ENCODE results near the gene ZFP91.
A peak's percentile ranks its signal among the peaks of the same experiment; 100 is the strongest.
"Not testable (repeated sequence)": the region's sequence is repeated elsewhere in the genome, so short reads cannot be mapped to it uniquely, and the experiment has no call there.

Gene ZFP91

DNA sequence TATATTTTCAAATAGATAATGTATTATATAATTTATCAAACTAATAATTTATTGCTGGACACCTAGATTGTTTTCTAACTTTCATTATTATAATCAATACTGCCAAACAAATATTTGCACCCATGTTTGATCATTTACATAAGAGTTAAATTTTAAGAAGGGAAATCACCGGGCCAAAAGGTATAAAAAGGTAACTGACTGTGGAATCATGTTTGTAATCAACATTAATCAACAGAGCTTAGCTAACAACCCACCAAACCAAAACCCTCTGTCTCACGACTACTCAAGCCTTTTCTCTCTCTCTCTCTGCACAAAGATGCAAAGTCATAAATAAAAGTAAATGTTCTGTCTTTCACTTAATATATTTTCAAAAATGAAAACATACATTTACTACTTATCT lies 18.0 kb upstream of the ZFP91 start:
- TF ChIP-seq ARNT (IDR thresholded peaks at IDR 0.05), result no peak
- no peak for TF ChIP-seq LEF1 (IDR thresholded peaks at IDR 0.05; ENCODE audit: borderline replicate concordance)
- no peak for TF ChIP-seq HDGF (IDR thresholded peaks at IDR 0.05; ENCODE audit: borderline replicate concordance)
- TF ChIP-seq ELF4 (IDR thresholded peaks at IDR 0.05), result no peak
- no peak for TF ChIP-seq L3MBTL2 (conservative IDR thresholded peaks at IDR 0.05)
- no peak for TF ChIP-seq BHLHE40 (IDR thresholded peaks at IDR 0.05; ENCODE audit: borderline replicate concordance)
- no peak for TF ChIP-seq FOXK2 (IDR thresholded peaks at IDR 0.05)
- TF ChIP-seq SP1 (IDR thresholded peaks at IDR 0.05), result no peak
- TF ChIP-seq, protein P1, sequence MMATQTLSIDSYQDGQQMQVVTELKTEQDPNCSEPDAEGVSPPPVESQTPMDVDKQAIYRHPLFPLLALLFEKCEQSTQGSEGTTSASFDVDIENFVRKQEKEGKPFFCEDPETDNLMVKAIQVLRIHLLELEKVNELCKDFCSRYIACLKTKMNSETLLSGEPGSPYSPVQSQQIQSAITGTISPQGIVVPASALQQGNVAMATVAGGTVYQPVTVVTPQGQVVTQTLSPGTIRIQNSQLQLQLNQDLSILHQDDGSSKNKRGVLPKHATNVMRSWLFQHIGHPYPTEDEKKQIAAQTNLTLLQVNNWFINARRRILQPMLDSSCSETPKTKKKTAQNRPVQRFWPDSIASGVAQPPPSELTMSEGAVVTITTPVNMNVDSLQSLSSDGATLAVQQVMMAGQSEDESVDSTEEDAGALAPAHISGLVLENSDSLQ (IDR thresholded peaks at IDR 0.05), result no peak
- no peak for TF ChIP-seq TARDBP (IDR thresholded peaks at IDR 0.05)
- no peak for TF ChIP-seq CTBP1 (IDR thresholded peaks at IDR 0.05; ENCODE audit: borderline replicate concordance)
- no peak for TF ChIP-seq FOXA1 (IDR thresholded peaks at IDR 0.05)
- TF ChIP-seq NFRKB (IDR thresholded peaks at IDR 0.05), result no peak
- TF ChIP-seq SUZ12 (IDR thresholded peaks at IDR 0.05), result no peak
- no peak for TF ChIP-seq ZNF384 (IDR thresholded peaks at IDR 0.05)
- TF ChIP-seq FOXM1 (IDR thresholded peaks at IDR 0.05; ENCODE audit: borderline replicate concordance), result no peak
- ChIA-PET CTCF (no interaction called here), POLR2A (no interaction called here)
- no peak for DNase-seq (ENCODE audit: extremely low spot score)

DNA sequence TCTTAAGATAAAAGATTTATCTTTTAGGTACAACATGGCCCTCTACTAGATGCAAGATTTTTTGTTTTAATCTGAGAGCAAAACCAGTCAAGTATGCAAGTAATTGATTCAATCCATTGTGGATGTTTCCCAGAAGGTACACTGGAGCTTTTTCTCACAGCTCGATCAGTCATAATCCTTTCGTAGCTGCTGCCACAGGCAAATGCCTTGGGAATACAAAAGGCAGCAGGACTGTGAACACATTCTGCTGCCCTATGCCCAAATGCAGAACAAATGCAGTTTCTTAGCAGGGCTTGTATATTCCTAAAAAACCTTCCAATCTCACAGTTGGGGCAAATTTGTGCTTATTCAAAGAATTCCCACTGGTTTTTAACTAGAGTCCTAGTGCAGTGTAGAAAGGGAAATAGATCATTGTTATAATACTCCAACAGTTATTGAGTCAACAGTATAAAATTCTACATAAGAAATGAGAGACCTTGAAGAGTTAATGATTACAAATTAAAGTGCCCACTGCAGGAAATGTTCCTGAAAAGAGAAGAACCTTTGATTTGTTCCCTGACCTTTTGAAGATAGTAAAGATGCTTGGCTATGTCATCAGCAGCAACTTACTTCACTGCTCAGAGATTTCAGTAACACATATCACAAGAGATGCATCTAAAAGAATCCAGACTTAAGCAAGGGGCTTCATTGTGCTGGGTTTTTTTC lies 17.3 kb upstream of the ZFP91 start:
- POLR2A ChIA-PET, result no interaction called here
- no peak for DNase-seq (ENCODE audit: extremely low spot score)
- CTCF ChIA-PET, result interaction anchor here (1.7 kb wide), 1 partner anchor 16 kb away, joined by 5 read pairs; no protein-coding TSS in a partner anchor
- TF ChIP-seq FOXK2 (IDR thresholded peaks at IDR 0.05) (no peak), FOXA1 (IDR thresholded peaks at IDR 0.05) (no peak), L3MBTL2 (conservative IDR thresholded peaks at IDR 0.05) (no peak), TARDBP (IDR thresholded peaks at IDR 0.05) (no peak), SUZ12 (IDR thresholded peaks at IDR 0.05) (no peak), CTBP1 (IDR thresholded peaks at IDR 0.05; ENCODE audit: borderline replicate concordance) (no peak), FOXM1 (IDR thresholded peaks at IDR 0.05; ENCODE audit: borderline replicate concordance) (no peak), BHLHE40 (IDR thresholded peaks at IDR 0.05; ENCODE audit: borderline replicate concordance) (no peak), LEF1 (IDR thresholded peaks at IDR 0.05; ENCODE audit: borderline replicate concordance) (no peak), ZNF384 (IDR thresholded peaks at IDR 0.05) (no peak), ELF4 (IDR thresholded peaks at IDR 0.05) (no peak), ARNT (IDR thresholded peaks at IDR 0.05) (no peak), SP1 (IDR thresholded peaks at IDR 0.05) (no peak), NFRKB (IDR thresholded peaks at IDR 0.05) (no peak), HDGF (IDR thresholded peaks at IDR 0.05; ENCODE audit: borderline replicate concordance) (no peak)
- TF ChIP-seq, protein P1 (IDR thresholded peaks at IDR 0.05), result no peak

DNA sequence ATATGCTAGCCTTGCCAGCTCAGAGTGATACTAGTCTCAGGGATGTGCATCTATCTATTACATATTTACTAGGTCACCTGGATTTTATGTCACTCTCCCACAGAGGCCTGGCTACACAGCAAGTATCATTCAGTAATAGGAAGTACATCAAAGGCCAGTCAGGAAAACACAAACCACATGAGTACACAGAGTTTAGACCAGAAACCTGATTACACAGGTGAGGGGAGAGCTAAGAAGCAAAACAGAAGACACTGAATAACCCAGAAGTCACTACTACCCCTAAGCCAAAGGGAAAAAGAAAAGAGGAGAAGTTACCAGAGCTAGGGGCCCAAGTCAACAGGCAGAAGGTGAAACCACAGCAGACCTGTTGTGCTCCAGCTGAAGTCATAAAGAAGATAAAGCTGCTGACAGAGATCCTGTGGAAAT lies 16.5 kb upstream of the ZFP91 start:
- TF ChIP-seq HDGF (IDR thresholded peaks at IDR 0.05; ENCODE audit: borderline replicate concordance), result no peak
- CTCF ChIA-PET, result interaction anchor here (1.7 kb wide), 1 partner anchor 15 kb away, joined by 5 read pairs; no protein-coding TSS in a partner anchor
- POLR2A ChIA-PET, result interaction anchor here (0.9 kb wide), 1 partner anchor 16 kb away, joined by 3 read pairs; no protein-coding TSS in a partner anchor
- no peak for DNase-seq (ENCODE audit: extremely low spot score)

DNA sequence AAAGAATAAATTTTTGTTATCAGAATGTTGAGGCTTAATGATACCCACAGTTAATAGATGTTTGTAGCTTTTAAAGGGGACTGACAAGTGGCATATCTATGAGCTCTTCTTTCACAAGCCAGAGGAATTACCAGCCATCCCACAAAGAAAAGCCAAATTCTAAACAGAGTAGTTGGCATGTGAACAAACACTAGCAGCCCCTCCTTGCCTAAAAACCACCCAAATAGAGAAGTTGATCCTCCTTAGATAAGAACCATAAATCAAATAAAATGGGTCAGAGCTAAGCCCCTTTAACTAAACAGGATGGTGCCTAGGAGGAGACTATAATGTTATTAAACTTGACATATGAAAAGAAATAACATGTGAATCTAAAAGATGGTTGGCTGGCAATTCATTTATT lies 14.6 kb upstream of the ZFP91 start:
- POLR2A ChIA-PET, result interaction anchor here (1.2 kb wide), 1 partner anchor 14 kb away, joined by 3 read pairs; no protein-coding TSS in a partner anchor

DNA sequence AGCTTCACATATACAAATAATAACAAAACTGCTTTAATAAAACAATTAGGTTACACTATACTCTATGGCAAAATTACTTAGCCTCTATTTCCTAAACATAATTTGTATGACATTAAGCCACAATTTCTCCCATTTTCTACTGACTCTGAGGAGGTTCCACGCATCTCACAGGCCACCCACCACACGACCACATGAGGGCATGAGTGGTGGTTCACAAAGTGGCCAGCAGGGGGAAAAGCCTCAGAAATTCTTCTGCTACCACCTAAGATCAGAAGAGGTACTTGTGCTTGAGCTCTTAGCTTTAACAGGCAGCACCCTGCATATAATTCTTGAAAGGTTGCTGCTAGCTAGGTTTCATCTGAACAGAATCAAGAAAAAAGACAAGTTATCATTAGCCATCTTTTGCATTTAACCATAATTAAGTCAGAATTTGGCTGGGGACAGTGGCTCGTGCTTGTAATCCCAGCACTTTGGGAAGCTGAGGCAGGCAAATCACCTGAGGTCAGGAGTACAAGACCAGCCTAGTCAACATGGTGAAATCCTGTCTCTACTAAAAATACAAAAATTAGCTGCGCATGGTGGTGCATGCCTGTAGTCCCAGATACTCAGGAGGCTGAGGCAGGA lies 10.9 kb upstream of the ZFP91 start:
- ChIA-PET POLR2A (interaction anchor here (3.3 kb wide), 1 partner anchor 10 kb away, joined by 17 read pairs; no protein-coding TSS in a partner anchor), CTCF (interaction anchor here (0.6 to 1.5 kb wide), 5 partner anchors 10 to 320 kb away, joined by 3 to 10 read pairs (median 4); no protein-coding TSS in a partner anchor)
- DNase-seq (ENCODE audit: extremely low spot score), result peak; percentile 58
- TF ChIP-seq HDGF (IDR thresholded peaks at IDR 0.05; ENCODE audit: borderline replicate concordance) (no peak), SP1 (IDR thresholded peaks at IDR 0.05) (no peak), SUZ12 (IDR thresholded peaks at IDR 0.05) (no peak), FOXA1 (IDR thresholded peaks at IDR 0.05) (no peak), BHLHE40 (IDR thresholded peaks at IDR 0.05; ENCODE audit: borderline replicate concordance) (no peak), NFRKB (IDR thresholded peaks at IDR 0.05) (no peak), ZNF384 (IDR thresholded peaks at IDR 0.05) (no peak), ARNT (IDR thresholded peaks at IDR 0.05) (no peak)
- TF ChIP-seq, protein P1 (IDR thresholded peaks at IDR 0.05), result no peak

More for the DNA sequence above, 14.6 kb upstream of the ZFP91 start:
- CTCF ChIA-PET, result interaction anchor here (0.6 to 1.1 kb wide), 2 partner anchors 41 to 66 kb away, joined by 3 to 4 read pairs; no protein-coding TSS in a partner anchor
- TF ChIP-seq SUZ12 (IDR thresholded peaks at IDR 0.05) (no peak), FOXK2 (IDR thresholded peaks at IDR 0.05) (no peak), NFRKB (IDR thresholded peaks at IDR 0.05) (no peak), BHLHE40 (IDR thresholded peaks at IDR 0.05; ENCODE audit: borderline replicate concordance) (no peak), LEF1 (IDR thresholded peaks at IDR 0.05; ENCODE audit: borderline replicate concordance) (no peak), HDGF (IDR thresholded peaks at IDR 0.05; ENCODE audit: borderline replicate concordance) (no peak), L3MBTL2 (conservative IDR thresholded peaks at IDR 0.05) (no peak), FOXM1 (IDR thresholded peaks at IDR 0.05; ENCODE audit: borderline replicate concordance) (no peak), TARDBP (IDR thresholded peaks at IDR 0.05) (no peak), ZNF384 (IDR thresholded peaks at IDR 0.05) (no peak), FOXA1 (IDR thresholded peaks at IDR 0.05) (no peak)
- TF ChIP-seq, protein P1 (IDR thresholded peaks at IDR 0.05), result no peak
- no peak for DNase-seq (ENCODE audit: extremely low spot score)

DNA sequence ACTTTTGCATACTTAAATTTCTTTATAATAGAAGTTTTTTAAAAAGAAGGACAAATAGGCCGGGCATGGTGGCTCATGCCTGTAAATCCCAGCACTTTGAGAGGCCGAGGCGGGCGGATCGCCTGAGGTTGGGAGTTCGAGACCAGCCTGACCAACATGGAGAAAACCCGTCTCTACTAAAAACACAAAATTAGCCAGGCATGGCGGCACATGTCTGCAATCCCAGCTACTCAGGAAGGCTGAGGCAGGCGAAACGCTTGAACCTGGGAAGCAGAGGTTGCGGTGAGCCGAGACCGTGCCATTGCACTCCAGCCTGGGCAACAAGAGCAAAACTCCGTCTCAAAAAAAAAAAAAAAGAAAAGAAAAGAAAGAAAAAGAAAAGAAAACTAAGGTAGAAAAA lies 6.0 kb upstream of the ZFP91 start:
- CTCF ChIA-PET; POLR2A ChIA-PET; DNase-seq (ENCODE audit: extremely low spot score): not testable (repeated sequence)
